HG02763 (cell line): ENCODE measurements around the gene IER3.
"Not testable (repeated sequence)": the region's sequence is repeated elsewhere in the genome, so short reads cannot be mapped to it uniquely, and the experiment has no call there.

Experiments used
- ATAC-seq: cut with Tn5 transposase; IDR thresholded peaks from one replicate; pipeline ENCODE4 v1.9.1; 2021; ENCODE audit warnings: mild to moderate bottlenecking, moderate library complexity; ENCODE audit not compliant: unreplicated experiment

Gene IER3

DNA sequence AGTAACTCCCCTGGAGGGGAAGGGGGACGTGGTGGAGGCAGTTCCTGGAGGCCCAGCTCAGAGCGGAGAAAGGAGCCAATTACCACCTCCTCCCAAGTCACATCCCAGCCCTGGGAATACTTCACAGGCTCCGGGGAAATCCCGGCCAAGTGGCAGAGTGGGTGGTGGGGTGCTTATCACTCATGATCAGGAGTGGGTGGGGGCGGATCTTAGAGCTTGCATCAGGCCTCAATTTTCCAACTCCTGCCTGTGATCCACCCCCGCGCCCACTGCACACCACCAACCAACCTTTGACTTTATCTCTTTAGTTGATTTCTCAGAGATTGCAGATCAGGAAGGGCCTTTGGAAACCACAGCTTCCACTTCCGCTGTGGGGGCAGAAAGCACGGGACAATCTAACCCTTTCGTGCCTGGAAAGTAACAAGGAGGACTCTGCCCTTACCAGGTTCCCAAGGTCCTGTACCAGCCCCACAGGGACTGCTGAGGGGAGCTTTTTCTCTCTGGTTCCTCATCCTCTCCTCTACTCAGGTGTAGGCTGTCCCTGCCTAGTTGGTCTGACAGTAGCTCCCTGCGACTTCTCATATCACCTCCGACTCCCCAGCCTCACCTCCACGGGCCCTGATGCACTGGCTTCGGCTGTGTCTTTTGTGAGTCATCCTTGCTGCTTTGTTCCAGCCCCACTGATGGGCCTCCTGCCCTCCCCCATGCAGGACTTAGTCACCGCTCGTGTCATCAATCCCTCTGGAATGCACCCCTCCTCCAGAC, 24.9 kb upstream of the IER3 start:
- no peak for ATAC-seq

DNA sequence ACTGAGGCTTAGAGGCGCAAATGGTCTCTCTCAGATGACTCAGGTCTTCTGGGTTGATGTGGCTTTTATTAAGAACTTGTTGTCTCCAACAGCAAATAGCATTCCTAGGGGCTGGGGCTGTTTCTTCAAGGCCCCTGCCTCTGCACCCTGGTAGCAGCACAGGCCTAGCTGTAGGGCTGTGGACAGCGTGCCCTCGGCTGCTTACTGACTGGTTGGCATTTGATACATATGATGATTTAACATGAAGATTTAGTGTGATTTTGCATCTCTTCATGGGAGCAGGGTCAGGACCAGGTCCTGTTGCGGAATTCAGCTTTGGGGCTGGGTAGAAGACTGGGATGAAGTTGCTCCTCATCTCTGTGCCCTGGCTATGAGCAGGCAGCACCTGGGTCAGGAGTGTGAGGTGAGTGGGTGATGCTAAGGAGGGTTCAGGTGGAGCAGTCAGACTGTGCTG, 24.3 kb upstream of the IER3 start:
- ATAC-seq, result no peak

- ATAC-seq, result no peak
Measured at GRCh38 chr6:30767944-30768301, 23.6 kb upstream of the IER3 start.

DNA sequence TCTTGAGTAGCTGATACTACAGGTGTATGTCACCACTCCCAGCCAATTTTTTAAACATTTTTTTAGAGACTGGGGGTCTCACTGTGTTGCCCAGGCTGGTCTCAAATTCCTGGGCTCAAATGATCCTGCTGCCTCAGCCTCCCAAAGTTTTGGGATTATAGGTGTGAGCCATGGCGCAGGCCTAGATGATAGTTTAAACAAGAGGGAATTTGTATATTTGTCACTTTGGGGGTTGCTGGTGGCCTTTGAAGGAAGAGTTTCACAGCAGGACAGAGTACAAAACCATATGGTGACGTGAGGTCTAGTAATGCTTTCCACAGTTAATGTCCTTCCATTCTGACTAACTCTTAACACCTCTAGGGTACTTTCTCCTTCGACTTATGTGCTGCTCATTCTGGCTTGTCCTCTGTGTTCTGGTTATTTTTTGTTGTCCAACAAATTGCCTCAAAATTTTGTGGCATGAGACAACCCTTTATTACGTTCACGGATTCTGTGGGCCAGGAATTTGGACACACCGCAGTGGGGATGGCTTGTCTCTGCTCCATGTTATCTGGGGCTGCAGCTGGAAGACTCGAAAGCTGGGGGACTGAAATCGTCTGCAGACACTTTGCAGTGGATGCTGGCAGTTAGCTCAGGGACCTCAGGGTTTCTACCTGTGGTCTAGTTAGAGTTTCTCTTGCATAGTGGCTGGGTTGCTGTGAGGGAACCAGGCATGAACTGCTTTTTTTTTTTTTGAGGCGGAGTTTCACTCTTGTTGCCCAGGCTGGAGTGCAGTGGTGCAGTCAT, 23.0 kb upstream of the IER3 start:
- ATAC-seq, result peak; percentile 65

DNA sequence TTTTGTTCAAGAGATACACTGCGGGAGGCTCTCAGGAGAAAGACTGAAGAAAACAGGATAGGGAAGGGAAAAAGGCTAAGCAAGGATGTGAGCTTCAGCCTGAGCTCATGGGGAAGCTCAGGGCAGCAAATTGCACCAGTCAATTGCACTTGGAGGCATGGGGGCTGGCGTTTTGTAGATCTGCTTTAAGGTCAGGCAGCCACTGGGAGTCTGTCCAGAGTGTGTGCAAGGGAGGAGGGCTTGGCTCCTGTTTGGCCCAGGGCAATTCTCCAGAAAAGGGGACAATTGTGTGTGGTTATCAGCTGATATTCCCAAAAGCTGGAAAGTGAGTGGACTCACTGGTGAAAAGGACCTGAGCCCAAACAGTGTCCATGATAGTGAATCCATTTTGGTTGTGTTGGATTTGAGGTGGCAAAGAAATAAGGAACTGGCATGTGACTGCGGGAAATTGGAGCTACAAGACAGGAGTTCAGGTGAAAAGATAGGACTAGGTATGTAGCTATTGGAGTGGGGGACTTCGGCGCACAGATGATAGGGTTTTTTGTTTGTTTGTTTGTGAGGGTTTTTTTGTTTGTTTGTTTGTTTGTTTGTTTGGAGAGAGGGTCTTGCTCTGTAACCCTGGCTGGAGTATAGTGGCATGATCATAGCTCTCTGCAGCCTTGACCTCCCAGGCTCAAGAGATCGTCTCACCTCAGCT, 22.3 kb upstream of the IER3 start:
- ATAC-seq, result no peak

DNA sequence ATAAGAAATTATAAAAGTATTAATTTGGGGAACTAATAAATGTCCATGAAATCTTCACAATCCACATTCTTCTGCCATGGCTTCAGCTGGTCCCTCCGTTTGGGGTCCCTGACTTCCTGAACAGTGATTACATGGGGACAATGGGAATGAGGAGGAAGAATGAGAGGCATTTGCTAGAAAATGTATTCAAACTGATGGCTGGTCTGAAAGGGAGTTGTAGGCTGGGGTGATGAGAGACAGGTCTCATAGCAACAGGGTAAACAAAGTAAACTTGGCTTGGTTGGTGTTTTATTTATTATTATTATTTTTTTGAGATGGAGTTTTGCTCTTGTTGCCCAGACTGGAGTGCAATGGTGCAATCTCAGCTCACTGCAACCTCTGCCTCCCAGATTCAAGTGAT, 21.1 kb upstream of the IER3 start:
- not testable (repeated sequence) for ATAC-seq

- ATAC-seq, result not testable (repeated sequence)
Measured at GRCh38 chr6:30764490-30765043, 20.2 kb upstream of the IER3 start.

DNA sequence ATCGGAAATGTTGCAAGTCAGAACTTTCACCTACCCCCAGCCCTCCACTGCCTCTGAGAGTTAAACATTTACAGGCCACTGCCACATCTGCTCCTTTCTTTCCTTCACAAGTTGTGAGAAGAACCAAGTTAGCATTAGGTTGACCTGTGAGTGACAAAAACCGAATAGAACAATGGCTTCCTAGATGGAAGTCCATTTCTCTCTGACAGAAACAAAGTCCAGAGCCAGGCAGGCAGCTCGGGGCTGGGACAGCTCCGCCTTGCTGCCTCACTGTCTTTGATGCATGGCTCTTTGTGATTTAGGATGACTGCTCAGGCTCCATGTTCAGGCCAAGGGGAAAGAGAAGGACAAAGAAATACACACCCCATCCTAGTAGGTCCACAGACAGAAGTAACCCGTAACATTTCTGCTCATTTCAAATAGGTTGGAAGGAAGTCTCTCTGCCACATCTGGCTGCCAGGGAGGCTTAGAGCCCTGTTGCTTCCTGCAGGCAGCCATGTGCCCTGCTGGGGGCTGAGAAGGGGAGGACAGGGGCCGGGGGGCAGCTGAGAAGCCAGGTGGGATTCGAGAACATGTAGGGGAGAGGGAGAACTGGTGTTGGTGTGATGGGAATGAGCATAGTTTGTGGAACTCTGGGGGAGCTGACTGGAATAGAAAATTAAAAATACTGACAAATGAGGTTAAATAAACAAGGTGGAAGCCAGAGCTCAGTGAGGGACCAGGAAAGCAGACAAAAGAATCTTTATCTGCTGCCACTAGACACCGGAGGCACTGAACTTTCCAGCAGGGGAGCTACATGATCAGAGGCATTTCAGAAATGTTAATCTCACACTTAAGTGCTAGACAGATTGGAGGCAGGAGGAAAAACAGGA, 19.5 kb upstream of the IER3 start:
- ATAC-seq, result no peak

- no peak for ATAC-seq
Measured at GRCh38 chr6:30763155-30763617, 18.8 kb upstream of the IER3 start.

DNA sequence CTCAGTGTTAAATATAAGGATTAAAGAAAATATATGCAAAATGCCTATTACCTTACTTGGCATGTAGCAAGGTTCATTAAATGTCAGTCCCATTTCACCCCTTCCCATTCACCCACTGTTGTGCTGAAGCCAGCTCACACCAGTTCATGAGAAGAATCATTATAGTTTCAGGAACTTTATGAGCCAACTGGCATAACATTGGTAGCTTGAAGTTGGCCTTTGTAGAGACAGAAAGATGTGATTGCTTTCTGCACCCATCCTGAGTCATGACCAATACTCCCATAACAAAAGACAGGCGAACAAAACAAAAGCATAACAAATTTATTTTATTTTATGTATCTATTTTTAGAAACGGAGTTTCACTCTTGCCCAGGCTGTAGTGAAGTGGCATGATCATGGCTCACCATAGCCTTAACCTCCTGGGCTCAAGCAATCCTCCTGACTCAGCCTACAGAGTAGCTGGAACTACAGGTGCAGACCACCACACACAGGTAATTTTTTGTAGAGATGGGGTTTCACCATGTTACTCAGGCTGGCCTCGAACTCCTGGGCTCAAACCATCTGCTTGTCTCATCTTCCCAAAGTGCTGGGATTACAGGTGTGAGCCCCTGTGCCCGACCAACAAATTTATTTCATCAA, 17.6 kb upstream of the IER3 start:
- no peak for ATAC-seq

GRCh38 chr6:30760549-30760948, 16.2 kb upstream of the IER3 start:
- no peak for ATAC-seq

DNA sequence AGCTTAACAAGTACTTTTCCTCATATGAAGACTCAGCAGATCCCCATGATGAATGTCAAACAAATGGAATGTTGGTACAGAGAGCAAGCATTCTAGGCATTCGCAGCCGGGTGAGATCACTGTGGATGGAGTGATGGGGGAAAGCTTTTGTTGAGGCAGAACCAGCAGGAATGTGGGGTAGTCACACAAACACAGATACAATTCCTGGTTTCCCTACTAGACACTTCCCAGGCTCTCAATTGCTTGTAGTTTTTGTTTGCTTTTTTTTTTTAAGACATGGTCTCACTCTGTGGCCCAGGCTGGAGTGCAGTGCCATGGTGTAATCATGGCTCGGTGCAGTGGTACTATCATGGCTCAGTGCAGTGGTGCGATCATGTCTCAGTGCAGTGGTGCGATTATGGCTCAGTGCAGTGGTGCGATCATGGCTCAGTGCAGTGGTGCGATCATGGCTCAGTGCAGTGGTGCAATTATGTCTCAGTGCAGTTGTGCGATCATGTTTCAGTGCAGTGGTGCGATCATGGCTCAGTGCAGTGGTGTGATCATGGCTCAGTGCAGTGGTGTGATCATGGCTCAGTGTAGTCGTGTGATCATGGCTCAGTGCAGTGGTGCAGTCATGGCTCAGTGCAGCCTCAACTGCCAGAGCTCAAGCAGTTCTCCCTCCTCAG, 15.4 kb upstream of the IER3 start:
- ATAC-seq, result no peak

GRCh38 chr6:30757261-30757904, 13.0 kb upstream of the IER3 start:
- ATAC-seq, result no peak

DNA sequence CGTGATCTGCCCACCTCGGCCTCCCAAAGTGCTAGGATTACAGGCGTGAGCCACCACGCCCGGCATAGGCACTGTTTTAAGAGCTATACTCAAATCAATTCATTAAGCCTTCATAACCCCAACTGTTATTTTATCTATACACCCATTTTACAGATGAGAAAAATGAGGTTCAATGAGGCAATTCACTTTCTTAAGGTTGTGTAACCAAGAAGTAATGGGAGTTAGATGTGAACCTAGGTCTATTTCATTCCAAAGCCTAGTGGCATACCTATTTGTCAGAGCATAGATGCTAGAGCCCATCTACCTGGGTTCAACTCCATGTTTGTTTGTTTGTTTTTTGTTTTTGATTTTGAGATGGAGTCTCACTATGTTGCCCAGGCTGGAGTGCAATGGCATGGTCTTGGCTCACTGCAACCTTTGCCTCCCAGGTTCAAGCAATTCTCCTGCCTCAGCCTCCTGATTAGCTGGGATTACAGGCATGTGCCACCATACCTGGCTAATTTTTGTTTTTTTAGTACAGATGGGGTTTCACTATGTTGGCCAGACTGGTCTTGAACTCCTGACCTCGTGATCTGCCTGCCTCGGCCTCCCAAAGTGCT, 12.2 kb upstream of the IER3 start:
- ATAC-seq, result not testable (repeated sequence)

GRCh38 chr6:30754631-30755030, 10.3 kb upstream of the IER3 start:
- ATAC-seq, result no peak

- ATAC-seq, result no peak
Measured at GRCh38 chr6:30752157-30752927, 8.0 kb upstream of the IER3 start.

GRCh38 chr6:30750379-30750668, 6.0 kb upstream of the IER3 start:
- no peak for ATAC-seq
